Breast epithelium (tissue), 4 donors: ENCODE data around the gene FGF6. TPM values are rescaled to one million over a fixed set of nuclear protein-coding genes. Genes with fewer than 3 reads are reported as not detected.

ENCODE experiments used
- DNase-seq, 2 donors: peaks; one replicate each; pipeline ENCODE4 v3.0.0-alpha.2; 2019; ENCODE audit warnings: low spot score in 2 of 2
- H3K27ac ChIP-seq, 2 donors: fragments of 200-600 bp; sonication (generic) in 1 of 2; one replicate each; pipeline ENCODE4 v1.5.1; 2016 to 2019; ENCODE audit warnings: mild to moderate bottlenecking in 1 of 2
- H3K27me3 ChIP-seq, 2 donors: fragments of 200-600 bp; sonication (generic) in 1 of 2; one replicate each; pipeline versions ENCODE4 v1.5.1 to v1.6.0; 2017 to 2019; ENCODE audit warnings: control low read depth in 1 of 2, mild to moderate bottlenecking in 1 of 2
- H3K36me3 ChIP-seq: fragments of 200-600 bp; one replicate; pipeline ENCODE4 v1.5.1; 2019
- H3K4me1 ChIP-seq, 2 donors: fragments of 200-600 bp; sonication (generic); one replicate each; pipeline ENCODE4 v1.5.1; 2016 to 2019; ENCODE audit warnings: control low read depth in 1 of 2
- H3K4me3 ChIP-seq, 3 donors: fragments of 200-600 bp; sonication (generic); 1 replicate in 2 of 3; 2 replicates in 1 of 3; pipeline ENCODE4 v1.5.1; 2016 to 2019; ENCODE audit warnings: mild to moderate bottlenecking in 3 of 3, moderate library complexity in 2 of 3
- H3K9me3 ChIP-seq, 2 donors: fragments of 200-600 bp; sonication (generic) in 1 of 2; one replicate each; pipeline ENCODE4 v1.5.1; 2016 to 2019; ENCODE audit warnings: control low read depth in 1 of 2
- CTCF ChIP-seq, 3 donors: fragments of 450-650 bp; IDR thresholded peaks; one replicate each; pipeline ENCODE4 v1.5.1; 2016 to 2017; ENCODE audit warnings: antibody characterized with exemption in 3 of 3, mild to moderate bottlenecking in 3 of 3, moderate library complexity in 3 of 3
- POLR2A ChIP-seq: fragments of 450-650 bp; IDR thresholded peaks from one replicate; pipeline ENCODE4 v1.6.1; 2016; ENCODE audit warnings: antibody characterized with exemption, mild to moderate bottlenecking, moderate library complexity
- POLR2AphosphoS5 ChIP-seq, 3 donors: sonication (generic); formaldehyde crosslinking; IDR thresholded peaks; one replicate each; pipeline ENCODE4 v1.6.1; 2017; ENCODE audit warnings: antibody characterized with exemption in 3 of 3
- intact Hi-C: fragments of 100-400 bp; cut with DNase I; formaldehyde crosslinking; loops from one replicate; pipeline ENCODE4 v1.15.1; 2023; ENCODE audit warnings: low total_unique reads
- total RNA-seq, 3 donors: library from RNA; depleted of rRNA; stranded (reverse); fragments of >200 nt; gene quantifications; one replicate each; pipeline ENCODE4 v1.1.0, GENCODE V29; 2016

FGF6 gene
- total RNA-seq, 3 donors from 2014 or later: not detected

GRCh38 chr12:4431436-4431835 lies 14.2 kb downstream of the FGF6 start:
- Histone ChIP-seq H3K27me3 (no peaks in the 10 kb centered on the region), H3K27ac (no peak overlapping the region), H3K4me1 (no peaks in the 10 kb centered on the region), H3K9me3 (no peaks in the 10 kb centered on the region), H3K4me3 (no peak overlapping the region), H3K36me3 (no peaks in the 10 kb centered on the region)
- DNase-seq: no peak
- intact Hi-C loops: loop anchor here (10.0 kb wide), 1 partner anchor 1037 kb away; no protein-coding TSS in a partner anchor
- TF ChIP-seq POLR2A: no peak
- TF ChIP-seq CTCF (IDR thresholded peaks at IDR 0.05): no peak
- no peak for TF ChIP-seq POLR2AphosphoS5 (IDR thresholded peaks at IDR 0.05)

- TF ChIP-seq CTCF (IDR thresholded peaks at IDR 0.05) (no peak), POLR2AphosphoS5 (IDR thresholded peaks at IDR 0.05) (no peak), POLR2A (no peak)
- Histone ChIP-seq H3K9me3 (no peaks in the 10 kb centered on the region), H3K36me3 (no peaks in the 10 kb centered on the region), H3K27ac (no peak overlapping the region), H3K4me3 (no peak overlapping the region), H3K27me3 (peaks cover 0 to 4% of the 10 kb centered on the region in 2 donors), H3K4me1 (no peaks in the 10 kb centered on the region)
- intact Hi-C loops: no loop called here
- DNase-seq: no peak
These were observed 21.2 kb downstream of the FGF6 start for GRCh38 chr12:4424422-4424821.

GRCh38 chr12:4423528-4424195 lies 22.0 kb downstream of the FGF6 start:
- H3K36me3 ChIP-seq: no peaks in the 10 kb centered on the region
- peaks cover 0 to 4% of the 10 kb centered on the region in 2 donors for H3K27me3 ChIP-seq
- H3K4me1 ChIP-seq: no peaks in the 10 kb centered on the region
- TF ChIP-seq POLR2AphosphoS5 (IDR thresholded peaks at IDR 0.05) (no peak), CTCF (IDR thresholded peaks at IDR 0.05) (no peak), POLR2A (no peak)
- no peaks in the 10 kb centered on the region for H3K9me3 ChIP-seq
- no peak overlapping the region for H3K4me3 ChIP-seq
- DNase-seq: no peak
- H3K27ac ChIP-seq: no peak overlapping the region
- intact Hi-C loops: no loop called here

- intact Hi-C loops: no loop called here
- Histone ChIP-seq H3K4me3 (no peak overlapping the region), H3K36me3 (no peaks in the 10 kb centered on the region), H3K27ac (no peak overlapping the region), H3K27me3 (peaks cover 0 to 5% of the 10 kb centered on the region in 2 donors), H3K4me1 (no peaks in the 10 kb centered on the region), H3K9me3 (no peaks in the 10 kb centered on the region)
- DNase-seq: no peak
- TF ChIP-seq POLR2A (no peak), CTCF (IDR thresholded peaks at IDR 0.05) (no peak), POLR2AphosphoS5 (IDR thresholded peaks at IDR 0.05) (no peak)
These were observed 22.6 kb downstream of the FGF6 start for GRCh38 chr12:4422985-4423384.

GRCh38 chr12:4421590-4422031 lies 24.0 kb downstream of the FGF6 start:
- H3K4me1 ChIP-seq: no peaks in the 10 kb centered on the region
- no peak overlapping the region for H3K27ac ChIP-seq
- no peaks in the 10 kb centered on the region for H3K36me3 ChIP-seq
- H3K4me3 ChIP-seq: no peak overlapping the region
- intact Hi-C loops: no loop called here
- no peak for DNase-seq
- peaks cover 0 to 18% of the 10 kb centered on the region in 2 donors for H3K27me3 ChIP-seq
- H3K9me3 ChIP-seq: no peaks in the 10 kb centered on the region
- TF ChIP-seq POLR2AphosphoS5 (IDR thresholded peaks at IDR 0.05): no peak
- TF ChIP-seq CTCF (IDR thresholded peaks at IDR 0.05): peak in 2 of 3 donors; percentile 23 to 32
